A549 (cell line): ENCODE results near the gene NHSL1.

Experiments used
- CTCF ChIP-seq: fragments of >200 bp; sonication (Bioruptor Twin); formaldehyde crosslinking; IDR thresholded peaks from 3 replicates; pipeline ENCODE4 v1.5.1; 2016
- JUNB ChIP-seq: fragments of >200 bp; sonication (Bioruptor Twin); formaldehyde crosslinking; IDR thresholded peaks from 2 replicates; pipeline ENCODE4 v1.6.1; 2016
- KDM1A ChIP-seq: fragments of 200-600 bp; sonication (generic); IDR thresholded peaks from 2 replicates; pipeline ENCODE4 v1.6.1; 2016; ENCODE audit warnings: low read depth, mild to moderate bottlenecking
- KDM5A ChIP-seq: fragments of 200-600 bp; sonication (generic); IDR thresholded peaks from 2 replicates; pipeline ENCODE4 v1.6.1; 2016; ENCODE audit warnings: antibody characterized with exemption, mild to moderate bottlenecking
- RNF2 ChIP-seq: fragments of 200-600 bp; sonication (generic); IDR thresholded peaks from 2 replicates; pipeline ENCODE4 v1.6.1; 2016; ENCODE audit warnings: low read depth, mild to moderate bottlenecking, antibody characterized with exemption, moderate library complexity, borderline replicate concordance
- SREBF2 ChIP-seq: fragments of 450-650 bp; IDR thresholded peaks from 2 replicates; pipeline ENCODE4 v1.6.1; 2014; ENCODE audit warnings: mild to moderate bottlenecking, moderate library complexity
- USF2 ChIP-seq: fragments of 450-650 bp; IDR thresholded peaks from 2 replicates; pipeline ENCODE4 v1.6.1; 2014; ENCODE audit warnings: antibody characterized with exemption

GRCh38 chr6:138374815-138375214 is 124.5 kb downstream of the NHSL1 start:
- TF ChIP-seq USF2, result no peak
- no peak for TF ChIP-seq RNF2
- no peak for TF ChIP-seq CTCF
- no peak for TF ChIP-seq KDM5A
- TF ChIP-seq KDM1A, result no peak
- no peak for TF ChIP-seq SREBF2
- no peak for TF ChIP-seq JUNB
